HG03520 (cell line): ENCODE data around the gene ACSF3.

ENCODE experiments used
- ATAC-seq: cut with Tn5 transposase; IDR thresholded peaks from one replicate; pipeline ENCODE4 v1.9.1; 2021; ENCODE audit warnings: mild to moderate bottlenecking, moderate library complexity; ENCODE audit not compliant: unreplicated experiment

The ACSF3 gene

DNA sequence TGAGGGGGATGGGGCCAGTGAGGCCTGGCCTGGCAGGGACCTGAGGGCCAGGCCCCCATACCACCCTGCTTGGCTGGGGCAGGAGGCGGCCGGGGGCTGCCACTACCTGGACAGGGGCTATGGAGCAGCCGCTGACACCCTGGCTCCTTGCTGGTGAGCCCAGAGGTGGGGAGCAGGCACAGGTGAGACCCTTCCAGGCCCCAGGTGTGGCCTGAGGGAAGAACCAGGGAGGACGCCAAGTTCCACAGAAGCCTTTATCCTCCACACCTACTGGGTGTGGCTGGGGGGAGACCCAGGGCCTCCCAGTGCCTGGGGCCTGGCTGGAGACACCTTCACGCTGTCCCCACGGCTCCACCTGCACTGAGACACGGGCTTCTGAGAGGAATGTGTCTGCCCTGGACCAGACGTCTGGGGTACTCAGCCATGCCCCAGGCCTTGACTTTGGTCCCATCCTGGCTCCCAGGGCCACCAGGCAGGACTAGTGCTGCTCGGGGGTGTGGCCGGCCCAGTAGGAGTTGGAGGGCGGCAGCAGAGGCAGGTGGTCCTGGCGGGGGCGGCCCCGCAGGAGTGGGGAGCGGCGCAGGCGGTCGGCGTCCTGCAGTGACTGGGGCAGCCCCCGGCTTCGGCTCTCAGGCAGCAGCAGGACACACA, 102.0 kb downstream of the ACSF3 start:
- no peak for ATAC-seq

- ATAC-seq, result no peak
Observed at GRCh38 chr16:89197033-89197632, 103.5 kb downstream of the ACSF3 start.

- ATAC-seq, result no peak
Observed at GRCh38 chr16:89197633-89198416, 104.2 kb downstream of the ACSF3 start.

GRCh38 chr16:89198417-89199240, 105.0 kb downstream of the ACSF3 start:
- no peak for ATAC-seq

DNA sequence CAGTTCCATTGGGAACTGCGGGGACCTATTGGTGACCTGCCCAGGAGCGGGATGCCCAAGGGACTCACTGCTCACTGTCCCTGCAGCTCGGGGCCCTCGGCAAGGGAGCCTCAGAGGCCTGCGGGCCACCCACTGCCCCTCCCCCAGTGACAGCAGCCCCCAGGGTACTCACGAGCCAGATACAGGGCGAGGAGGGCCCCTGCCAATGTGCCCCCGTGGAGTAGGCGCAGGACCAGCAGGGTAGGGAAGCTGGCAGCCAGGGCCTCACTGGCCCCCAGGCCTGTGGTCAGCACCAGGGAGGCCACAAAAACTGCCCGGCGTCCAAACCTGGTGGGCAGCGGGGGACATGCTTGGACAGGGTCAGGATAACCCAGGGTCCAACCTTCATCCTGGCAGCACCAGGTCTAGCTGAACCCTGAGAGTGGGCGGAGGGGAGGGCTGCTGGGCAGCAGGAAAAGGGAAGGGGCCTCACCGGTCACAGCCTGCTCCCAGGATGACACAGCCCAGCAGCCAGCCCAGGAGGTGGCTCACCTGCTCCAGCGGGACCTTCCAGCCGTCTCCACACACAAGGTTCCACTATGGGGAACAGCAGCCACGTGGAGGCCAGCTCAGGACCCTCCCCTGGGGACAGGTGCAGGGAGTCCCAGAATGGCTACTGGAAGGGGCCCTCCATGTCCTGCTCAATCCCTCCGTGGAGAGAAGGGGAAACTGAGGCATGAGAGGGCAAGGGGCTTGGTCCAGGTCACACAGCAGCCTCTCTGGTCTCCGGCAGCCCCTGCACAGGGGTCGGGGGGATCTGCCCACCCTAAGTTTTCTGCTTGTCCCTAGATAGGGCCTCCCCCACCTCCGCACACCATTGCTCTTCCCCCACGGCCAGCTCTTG, 105.8 kb downstream of the ACSF3 start:
- no peak for ATAC-seq

GRCh38 chr16:89200124-89200849, 106.6 kb downstream of the ACSF3 start, which contains the start of gene SLC22A31:
Gene SLC22A31 (minus strand): TSS chr16:89200537. CDS start chr16:89200501, 36 bp downstream.
- ATAC-seq, result no peak

GRCh38 chr16:89200850-89201411, 107.3 kb downstream of the ACSF3 start:
- no peak for ATAC-seq

- no peak for ATAC-seq
Observed at GRCh38 chr16:89201439-89202377, 108.1 kb downstream of the ACSF3 start.

DNA sequence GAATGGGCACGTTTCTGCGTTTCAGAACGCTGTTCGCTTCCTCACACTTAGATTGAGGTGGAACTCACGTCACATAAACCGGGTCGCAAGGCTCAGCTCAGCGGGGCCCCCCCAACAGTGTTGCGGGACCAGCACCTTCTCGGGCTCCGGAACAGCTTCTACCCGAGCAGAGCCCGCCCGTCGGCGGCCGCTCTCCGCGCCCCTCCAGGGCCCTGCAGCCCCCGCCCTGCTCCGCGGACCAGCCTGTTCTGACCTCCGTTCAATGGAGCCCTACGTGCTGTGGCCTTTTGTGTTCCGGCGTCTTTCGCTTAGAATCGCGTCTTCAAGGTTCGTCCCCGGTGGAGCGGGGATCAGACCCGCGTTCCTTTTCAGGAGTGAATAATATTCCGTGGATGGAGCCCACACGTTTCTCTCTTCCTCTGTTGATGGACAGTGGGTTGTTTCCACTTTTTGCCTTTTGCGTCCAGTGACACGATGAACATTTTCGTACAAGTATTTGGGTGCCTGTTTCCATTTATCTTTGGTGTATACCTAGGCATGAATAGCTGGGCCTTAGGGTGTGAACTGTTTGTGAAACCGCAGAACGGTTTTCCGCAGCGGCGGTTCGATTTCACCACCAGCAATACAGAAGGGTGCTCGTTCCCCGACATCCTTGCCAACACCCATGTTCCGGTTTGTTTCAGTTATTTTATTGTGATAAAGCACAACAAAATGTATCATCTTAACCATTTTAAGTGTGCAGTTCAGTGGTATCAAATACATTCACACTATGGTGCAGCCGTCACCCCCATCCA, 109.0 kb downstream of the ACSF3 start:
- no peak for ATAC-seq
